ENCODE data around the gene SIRT5.
A peak's percentile ranks its signal among the peaks of the same experiment; 100 is the strongest.

The SIRT5 gene

GRCh38 chr6:13574571-13575376, at the start of gene SIRT5:
Gene SIRT5 (plus strand): TSS chr6:13574601. CDS start chr6:13584111, 9,510 bp downstream.
- Histone ChIP-seq H3K36me3 (ENCODE audit: control insufficient read depth in 2 of 2, insufficient read depth in 2 of 2, low read length in 2 of 2) (peaks cover 0 to 1% of the 10 kb centered on the region in 2 donors), H3K9ac (ENCODE audit: low read depth in 1 of 2, low read length in 2 of 2) (peak within 1 kb of the TSS; percentile 97 to 99), H3K9me3 (ENCODE audit: control insufficient read depth in 2 of 2, low read length in 2 of 2) (no peaks in the 10 kb centered on the region), H3K4me1 (ENCODE audit: control insufficient read depth in 2 of 2, insufficient read depth in 2 of 2, low read length in 2 of 2) (peaks cover 10 to 15% of the 10 kb centered on the region in 2 donors), H3K27me3 (ENCODE audit: control insufficient read depth in 2 of 2, insufficient read depth in 2 of 2, low read length in 2 of 2) (no peaks in the 10 kb centered on the region), H3K27ac (ENCODE audit: low read depth in 2 of 2, low read length in 2 of 2) (peak within 1 kb of the TSS; percentile 99 to 100), H3K4me3 (ENCODE audit: low read length in 2 of 2) (peak within 1 kb of the TSS; percentile 81 to 91)

DNA sequence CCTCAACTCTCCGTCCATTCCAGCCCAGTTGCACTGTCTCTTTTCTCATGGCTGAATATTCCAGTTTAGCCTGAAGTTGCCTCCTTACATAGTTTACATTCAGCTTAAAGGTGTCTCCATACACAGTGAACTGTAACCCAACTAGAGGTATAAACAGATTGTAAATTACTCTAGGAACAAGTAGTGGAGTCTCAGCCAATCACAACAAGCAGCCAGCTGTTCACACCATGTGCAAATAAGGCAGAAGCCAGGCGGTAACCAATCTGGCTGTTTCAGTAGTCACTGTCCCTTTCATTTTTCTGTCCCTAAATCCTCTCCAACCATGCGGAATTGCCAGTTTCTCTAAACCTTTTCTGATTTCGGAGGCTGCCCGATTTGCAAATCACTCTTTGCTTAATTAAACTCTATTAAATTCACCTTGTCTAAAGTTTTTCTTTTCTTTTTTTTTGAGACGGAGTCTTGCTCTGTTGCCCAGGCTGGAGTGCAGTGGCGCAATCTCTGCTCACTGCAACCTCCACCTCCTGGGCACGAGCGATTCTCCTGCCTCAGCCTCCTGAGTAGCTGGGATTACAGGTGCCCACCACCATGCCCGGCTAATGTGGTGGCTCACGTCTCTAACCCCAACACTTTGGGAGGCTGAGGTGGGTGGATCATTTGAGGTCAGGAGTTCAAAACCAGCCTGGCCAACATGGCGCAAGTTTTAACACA, 49.4 kb upstream of the SIRT5 start:
- Histone ChIP-seq H3K4me3 (ENCODE audit: low read length in 2 of 2) (peak overlapping the region in 1 of 2 donors; percentile 28), H3K36me3 (ENCODE audit: control insufficient read depth in 2 of 2, insufficient read depth in 2 of 2, low read length in 2 of 2) (no peaks in the 10 kb centered on the region), H3K27ac (ENCODE audit: low read depth in 2 of 2, low read length in 2 of 2) (peak overlapping the region; percentile 54 to 62), H3K4me1 (ENCODE audit: control insufficient read depth in 2 of 2, insufficient read depth in 2 of 2, low read length in 2 of 2) (peaks cover 29 to 33% of the 10 kb centered on the region in 2 donors), H3K9ac (ENCODE audit: low read depth in 1 of 2, low read length in 2 of 2) (no peak overlapping the region), H3K27me3 (ENCODE audit: control insufficient read depth in 2 of 2, insufficient read depth in 2 of 2, low read length in 2 of 2) (no peaks in the 10 kb centered on the region), H3K9me3 (ENCODE audit: control insufficient read depth in 2 of 2, low read length in 2 of 2) (no peaks in the 10 kb centered on the region)

- H3K27me3 ChIP-seq (ENCODE audit: control insufficient read depth in 2 of 2, insufficient read depth in 2 of 2, low read length in 2 of 2) = no peaks in the 10 kb centered on the region
- no peaks in the 10 kb centered on the region for H3K9me3 ChIP-seq (ENCODE audit: control insufficient read depth in 2 of 2, low read length in 2 of 2)
- peaks cover 29 to 33% of the 10 kb centered on the region in 2 donors for H3K4me1 ChIP-seq (ENCODE audit: control insufficient read depth in 2 of 2, insufficient read depth in 2 of 2, low read length in 2 of 2)
- H3K36me3 ChIP-seq (ENCODE audit: control insufficient read depth in 2 of 2, insufficient read depth in 2 of 2, low read length in 2 of 2) = no peaks in the 10 kb centered on the region
- peak overlapping the region; percentile 62 to 77 for H3K27ac ChIP-seq (ENCODE audit: low read depth in 2 of 2, low read length in 2 of 2)
- no peak overlapping the region for H3K4me3 ChIP-seq (ENCODE audit: low read length in 2 of 2)
- no peak overlapping the region for H3K9ac ChIP-seq (ENCODE audit: low read depth in 1 of 2, low read length in 2 of 2)
Measured at GRCh38 chr6:13526357-13526726, 48.1 kb upstream of the SIRT5 start.

- Histone ChIP-seq H3K4me3 (ENCODE audit: low read length in 2 of 2) (peak overlapping the region in 1 of 2 donors; percentile 7), H3K4me1 (ENCODE audit: control insufficient read depth in 2 of 2, insufficient read depth in 2 of 2, low read length in 2 of 2) (peaks cover 32 to 35% of the 10 kb centered on the region in 2 donors), H3K9ac (ENCODE audit: low read depth in 1 of 2, low read length in 2 of 2) (peak overlapping the region; percentile 14 to 31), H3K9me3 (ENCODE audit: control insufficient read depth in 2 of 2, low read length in 2 of 2) (no peaks in the 10 kb centered on the region), H3K36me3 (ENCODE audit: control insufficient read depth in 2 of 2, insufficient read depth in 2 of 2, low read length in 2 of 2) (no peaks in the 10 kb centered on the region), H3K27ac (ENCODE audit: low read depth in 2 of 2, low read length in 2 of 2) (peak overlapping the region; percentile 78 to 80), H3K27me3 (ENCODE audit: control insufficient read depth in 2 of 2, insufficient read depth in 2 of 2, low read length in 2 of 2) (no peaks in the 10 kb centered on the region)
Measured at GRCh38 chr6:13526727-13527670, 47.4 kb upstream of the SIRT5 start.

DNA sequence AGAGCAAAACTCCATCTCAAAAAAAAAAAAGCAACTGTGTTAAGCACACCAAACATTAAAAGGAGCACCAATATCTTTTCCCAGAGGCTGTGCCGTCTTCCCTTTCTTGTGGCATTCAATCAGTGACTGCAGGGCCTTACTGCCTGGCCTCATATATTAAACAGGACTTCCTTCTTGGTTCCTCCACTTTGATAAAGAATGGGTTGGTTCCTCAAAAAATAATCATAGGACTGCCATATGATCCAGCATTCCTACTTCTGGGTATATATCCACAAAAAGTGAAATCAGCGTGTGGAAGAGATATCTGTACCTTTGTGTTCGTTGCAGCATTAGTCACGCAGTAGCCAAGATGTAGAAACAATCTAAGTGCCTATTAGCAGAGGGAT, 46.7 kb upstream of the SIRT5 start:
- H3K4me1 ChIP-seq (ENCODE audit: control insufficient read depth in 2 of 2, insufficient read depth in 2 of 2, low read length in 2 of 2) = peaks cover 32 to 42% of the 10 kb centered on the region in 2 donors
- no peaks in the 10 kb centered on the region for H3K36me3 ChIP-seq (ENCODE audit: control insufficient read depth in 2 of 2, insufficient read depth in 2 of 2, low read length in 2 of 2)
- H3K27ac ChIP-seq (ENCODE audit: low read depth in 2 of 2, low read length in 2 of 2) = peak overlapping the region in 1 of 2 donors; percentile 32
- no peaks in the 10 kb centered on the region for H3K9me3 ChIP-seq (ENCODE audit: control insufficient read depth in 2 of 2, low read length in 2 of 2)
- H3K9ac ChIP-seq (ENCODE audit: low read depth in 1 of 2, low read length in 2 of 2) = no peak overlapping the region
- no peaks in the 10 kb centered on the region for H3K27me3 ChIP-seq (ENCODE audit: control insufficient read depth in 2 of 2, insufficient read depth in 2 of 2, low read length in 2 of 2)
- H3K4me3 ChIP-seq (ENCODE audit: low read length in 2 of 2) = no peak overlapping the region

DNA sequence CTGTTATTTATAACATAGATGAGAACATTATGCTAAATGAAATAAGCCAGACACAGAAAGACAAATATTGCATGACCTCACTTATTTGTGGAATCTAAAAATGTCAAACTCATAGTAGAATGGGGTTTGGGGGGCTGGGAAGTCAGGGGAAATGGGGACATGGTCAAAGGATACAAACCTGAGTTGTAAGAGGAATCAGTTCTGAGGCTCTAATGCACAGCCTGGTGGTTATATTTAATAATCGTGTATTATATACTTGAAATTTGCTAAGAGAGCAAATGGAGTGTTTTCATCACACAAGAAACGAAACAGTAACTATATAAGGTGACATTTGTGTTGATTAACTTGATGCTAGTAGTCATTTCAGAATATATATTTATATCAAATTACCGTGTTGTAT, 46.2 kb upstream of the SIRT5 start:
- Histone ChIP-seq H3K27me3 (ENCODE audit: control insufficient read depth in 2 of 2, insufficient read depth in 2 of 2, low read length in 2 of 2) (no peaks in the 10 kb centered on the region), H3K9me3 (ENCODE audit: control insufficient read depth in 2 of 2, low read length in 2 of 2) (no peaks in the 10 kb centered on the region), H3K27ac (ENCODE audit: low read depth in 2 of 2, low read length in 2 of 2) (no peak overlapping the region), H3K4me1 (ENCODE audit: control insufficient read depth in 2 of 2, insufficient read depth in 2 of 2, low read length in 2 of 2) (peaks cover 32 to 42% of the 10 kb centered on the region in 2 donors), H3K36me3 (ENCODE audit: control insufficient read depth in 2 of 2, insufficient read depth in 2 of 2, low read length in 2 of 2) (no peaks in the 10 kb centered on the region), H3K4me3 (ENCODE audit: low read length in 2 of 2) (no peak overlapping the region), H3K9ac (ENCODE audit: low read depth in 1 of 2, low read length in 2 of 2) (no peak overlapping the region)

DNA sequence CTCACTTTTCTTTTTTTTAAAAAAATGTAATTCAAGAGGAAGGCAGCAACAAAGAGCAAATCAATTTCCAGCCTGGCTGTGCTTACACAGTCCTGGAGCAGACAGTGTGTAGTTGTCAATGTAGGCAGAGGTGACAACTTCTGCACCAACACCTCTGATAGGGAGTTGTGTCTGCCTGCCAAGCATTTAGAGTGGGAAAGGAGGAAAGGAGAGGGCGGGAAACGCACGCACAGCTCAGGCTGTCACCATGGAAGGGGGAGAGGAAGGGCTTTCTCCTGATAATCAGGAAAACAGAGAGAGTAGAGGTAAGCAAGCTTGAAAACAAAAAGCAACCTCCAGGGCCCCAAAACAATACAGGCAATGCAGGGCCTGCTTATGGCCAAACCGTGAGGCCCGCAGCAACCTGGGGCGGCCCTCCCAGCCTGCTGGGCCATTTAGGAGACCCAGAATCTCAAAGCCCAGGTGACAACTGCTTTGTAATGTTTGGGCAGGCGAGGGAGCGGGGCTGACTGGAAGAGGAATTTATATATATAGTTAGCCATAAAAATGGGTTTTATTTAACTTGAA, 45.5 kb upstream of the SIRT5 start:
- Histone ChIP-seq H3K27me3 (ENCODE audit: control insufficient read depth in 2 of 2, insufficient read depth in 2 of 2, low read length in 2 of 2) (no peaks in the 10 kb centered on the region), H3K27ac (ENCODE audit: low read depth in 2 of 2, low read length in 2 of 2) (no peak overlapping the region), H3K9ac (ENCODE audit: low read depth in 1 of 2, low read length in 2 of 2) (peak overlapping the region; percentile 25 to 54), H3K9me3 (ENCODE audit: control insufficient read depth in 2 of 2, low read length in 2 of 2) (no peaks in the 10 kb centered on the region), H3K4me3 (ENCODE audit: low read length in 2 of 2) (no peak overlapping the region), H3K4me1 (ENCODE audit: control insufficient read depth in 2 of 2, insufficient read depth in 2 of 2, low read length in 2 of 2) (peaks cover 32 to 40% of the 10 kb centered on the region in 2 donors), H3K36me3 (ENCODE audit: control insufficient read depth in 2 of 2, insufficient read depth in 2 of 2, low read length in 2 of 2) (no peaks in the 10 kb centered on the region)

GRCh38 chr6:13531956-13532355, 42.4 kb upstream of the SIRT5 start:
- peaks cover 12 to 13% of the 10 kb centered on the region in 2 donors for H3K4me1 ChIP-seq (ENCODE audit: control insufficient read depth in 2 of 2, insufficient read depth in 2 of 2, low read length in 2 of 2)
- no peaks in the 10 kb centered on the region for H3K9me3 ChIP-seq (ENCODE audit: control insufficient read depth in 2 of 2, low read length in 2 of 2)
- H3K27ac ChIP-seq (ENCODE audit: low read depth in 2 of 2, low read length in 2 of 2) = no peak overlapping the region
- H3K36me3 ChIP-seq (ENCODE audit: control insufficient read depth in 2 of 2, insufficient read depth in 2 of 2, low read length in 2 of 2) = no peaks in the 10 kb centered on the region
- H3K4me3 ChIP-seq (ENCODE audit: low read length in 2 of 2) = no peak overlapping the region
- H3K27me3 ChIP-seq (ENCODE audit: control insufficient read depth in 2 of 2, insufficient read depth in 2 of 2, low read length in 2 of 2) = no peaks in the 10 kb centered on the region
- H3K9ac ChIP-seq (ENCODE audit: low read depth in 1 of 2, low read length in 2 of 2) = no peak overlapping the region

GRCh38 chr6:13534536-13534935, 39.9 kb upstream of the SIRT5 start:
- Histone ChIP-seq H3K4me3 (ENCODE audit: low read length in 2 of 2) (no peak overlapping the region), H3K9ac (ENCODE audit: low read depth in 1 of 2, low read length in 2 of 2) (no peak overlapping the region), H3K4me1 (ENCODE audit: control insufficient read depth in 2 of 2, insufficient read depth in 2 of 2, low read length in 2 of 2) (peaks cover 8 to 12% of the 10 kb centered on the region in 2 donors), H3K9me3 (ENCODE audit: control insufficient read depth in 2 of 2, low read length in 2 of 2) (no peaks in the 10 kb centered on the region), H3K36me3 (ENCODE audit: control insufficient read depth in 2 of 2, insufficient read depth in 2 of 2, low read length in 2 of 2) (no peaks in the 10 kb centered on the region), H3K27me3 (ENCODE audit: control insufficient read depth in 2 of 2, insufficient read depth in 2 of 2, low read length in 2 of 2) (peaks cover 0 to 2% of the 10 kb centered on the region in 2 donors), H3K27ac (ENCODE audit: low read depth in 2 of 2, low read length in 2 of 2) (no peak overlapping the region)

Measured in mucosa of rectum (tissue), 2 donors.